Activated CD4-positive, alpha-beta T cell treated with anti-CD3 and anti-CD28 coated beads, Interleukin-2, amount 10 ng/mL, durations not matched to agents 24 days and 14 days (primary cell): ENCODE results near the gene PRRX2. TPM values are rescaled to one million over a fixed set of nuclear protein-coding genes. Genes with fewer than 3 reads are reported as not detected.

ENCODE experiments used
- DNase-seq: peaks from one replicate; pipeline ENCODE4 v3.0.0; 2022
- H3K27ac Mint-ChIP-seq: one replicate; pipeline ENCODE4 v1.8.0; 2022; ENCODE audit warnings: mild to moderate bottlenecking, mixed read lengths
- H3K27me3 Mint-ChIP-seq: one replicate; pipeline ENCODE4 v1.8.0; 2022; ENCODE audit warnings: mixed read lengths
- H3K36me3 Mint-ChIP-seq: one replicate; pipeline ENCODE4 v1.8.0; 2022; ENCODE audit warnings: low read depth, mild to moderate bottlenecking, mixed read lengths
- H3K4me1 Mint-ChIP-seq: one replicate; pipeline ENCODE4 v1.8.0; 2021; ENCODE audit warnings: mixed read lengths
- H3K4me3 Mint-ChIP-seq: one replicate; pipeline ENCODE4 v1.8.0; 2022; ENCODE audit warnings: mild to moderate bottlenecking, moderate library complexity, mixed read lengths
- H3K9me3 Mint-ChIP-seq: one replicate; pipeline ENCODE4 v1.8.0; 2021; ENCODE audit warnings: mixed read lengths
- intact Hi-C: fragments of 100-400 bp; cut with micrococcal nuclease; formaldehyde crosslinking; loops from one replicate; pipeline ENCODE4 v1.15.1; 2023
- total RNA-seq: library from RNA; stranded (reverse); gene quantifications from 2 replicates; pipeline ENCODE4 v1.2.3, GENCODE V29; 2022

The PRRX2 gene
- total RNA-seq, 1 donor from 2014 or later: 3.4 TPM

DNA sequence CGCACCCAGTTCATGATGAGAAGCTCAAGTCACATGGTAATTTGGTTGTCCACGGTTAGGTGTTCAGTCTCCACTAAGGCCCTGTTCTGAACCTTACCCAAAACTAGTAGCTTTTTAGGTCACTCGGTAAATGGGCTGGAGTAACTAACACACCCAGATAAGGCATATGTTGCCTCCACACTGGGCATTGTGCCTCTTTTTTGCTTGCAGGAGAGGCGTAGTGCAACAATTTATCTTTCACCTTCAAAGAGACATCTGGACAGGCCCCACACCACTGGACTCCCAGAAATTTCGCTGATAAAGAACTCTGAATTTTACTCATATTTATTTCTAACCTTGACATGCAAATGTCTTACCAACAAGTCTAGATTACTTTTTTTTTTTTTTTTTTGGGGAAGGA is 104.2 kb downstream of the PRRX2 start:
- H3K9me3 Mint-ChIP-seq: no peaks in the 10 kb centered on the region
- H3K4me1 Mint-ChIP-seq: no peaks in the 10 kb centered on the region
- intact Hi-C loops: no loop called here
- peaks cover 7% of the 10 kb centered on the region for H3K27me3 Mint-ChIP-seq
- H3K36me3 Mint-ChIP-seq: no peaks in the 10 kb centered on the region
- no peak overlapping the region for H3K4me3 Mint-ChIP-seq
- no peak overlapping the region for H3K27ac Mint-ChIP-seq
- no peak for DNase-seq

DNA sequence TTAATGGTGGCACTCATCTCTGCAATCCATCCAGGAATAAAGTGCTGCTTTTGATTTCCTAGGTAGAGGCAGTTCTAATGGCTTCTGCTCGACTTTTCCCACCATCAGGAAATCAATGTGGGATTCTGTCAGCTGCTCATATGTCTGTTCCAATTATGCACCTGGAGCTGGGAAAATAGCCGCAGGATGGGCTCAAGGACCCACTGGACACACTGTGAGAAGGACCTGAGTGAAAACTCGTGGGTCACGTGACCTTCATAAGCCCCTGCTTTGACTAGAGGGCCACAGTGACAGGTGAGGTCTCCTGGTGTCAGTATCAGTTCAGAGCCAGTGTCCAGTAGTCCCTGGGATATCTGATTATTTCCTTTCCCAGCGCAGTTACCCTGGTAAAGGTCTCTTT is 105.3 kb downstream of the PRRX2 start:
- Mint-ChIP-seq H3K9me3 (no peaks in the 10 kb centered on the region), H3K27ac (no peak overlapping the region), H3K27me3 (peaks cover 9% of the 10 kb centered on the region), H3K4me3 (no peak overlapping the region), H3K4me1 (no peaks in the 10 kb centered on the region), H3K36me3 (no peaks in the 10 kb centered on the region)
- DNase-seq: no peak
- intact Hi-C loops: no loop called here

Other genes starting within 250 kb of the PRRX2 start
- not detected in 2 replicates for gene C9orf50, start 44.5 kb upstream of the PRRX2 start, total RNA-seq
- gene NTMT1, start 39.5 kb upstream of the PRRX2 start, total RNA-seq: 72.0 and 72.4 TPM in 2 replicates
- 21.9 and 22.7 TPM in 2 replicates for gene ASB6, start 23.5 kb upstream of the PRRX2 start, total RNA-seq
- 0.09 and 0.12 TPM in 2 replicates for gene PTGES, start 87.4 kb downstream of the PRRX2 start, total RNA-seq
- gene TOR1B, start 137.5 kb downstream of the PRRX2 start, total RNA-seq: 22.7 and 24.1 TPM in 2 replicates
- gene TOR1A, start 158.5 kb downstream of the PRRX2 start, total RNA-seq: 55.1 and 60.5 TPM in 2 replicates
- 59.9 and 60.9 TPM in 2 replicates for gene C9orf78, start 169.6 kb downstream of the PRRX2 start, total RNA-seq
- 44.3 and 47.2 TPM in 2 replicates for gene USP20, start 169.8 kb downstream of the PRRX2 start, total RNA-seq